GM21515 (cell line): ENCODE data around the gene LEPR.
"Not testable (repeated sequence)": the region's sequence is repeated elsewhere in the genome, so short reads cannot be mapped to it uniquely, and the experiment has no call there.

Source experiments
- ATAC-seq: cut with Tn5 transposase; IDR thresholded peaks from one replicate; pipeline ENCODE4 v1.9.1; 2021; ENCODE audit not compliant: unreplicated experiment

Gene LEPR

GRCh38 chr1:65434255-65434654 lies 13.8 kb downstream of the LEPR start:
- no peak for ATAC-seq

- no peak for ATAC-seq
Measured at GRCh38 chr1:65434760-65435159, 14.3 kb downstream of the LEPR start.

- ATAC-seq = no peak
Measured at GRCh38 chr1:65435987-65436386, 15.5 kb downstream of the LEPR start.

GRCh38 chr1:65437616-65438015 lies 17.1 kb downstream of the LEPR start:
- ATAC-seq = no peak

- no peak for ATAC-seq
Measured at GRCh38 chr1:65440322-65440900, 19.9 kb downstream of the LEPR start.

- no peak for ATAC-seq
Measured at GRCh38 chr1:65440915-65441314, 20.4 kb downstream of the LEPR start.

GRCh38 chr1:65441464-65441863 lies 21.0 kb downstream of the LEPR start:
- ATAC-seq = no peak

- no peak for ATAC-seq
Measured at GRCh38 chr1:65442442-65442841, 22.0 kb downstream of the LEPR start.

GRCh38 chr1:65443647-65444046 lies 23.2 kb downstream of the LEPR start:
- no peak for ATAC-seq

GRCh38 chr1:65444128-65444640 lies 23.7 kb downstream of the LEPR start:
- ATAC-seq = no peak

GRCh38 chr1:65445837-65446236 lies 25.4 kb downstream of the LEPR start:
- ATAC-seq = no peak

GRCh38 chr1:65449214-65449823 lies 28.9 kb downstream of the LEPR start:
- no peak for ATAC-seq

GRCh38 chr1:65455678-65456077 lies 35.2 kb downstream of the LEPR start:
- not testable (repeated sequence) for ATAC-seq

GRCh38 chr1:65456481-65456880 lies 36.0 kb downstream of the LEPR start:
- no peak for ATAC-seq

GRCh38 chr1:65457868-65458267 lies 37.4 kb downstream of the LEPR start:
- ATAC-seq = no peak

GRCh38 chr1:65458730-65459396 lies 38.4 kb downstream of the LEPR start:
- no peak for ATAC-seq

GRCh38 chr1:65459397-65459768 lies 38.9 kb downstream of the LEPR start:
- no peak for ATAC-seq

GRCh38 chr1:65465837-65466236 lies 45.4 kb downstream of the LEPR start:
- not testable (repeated sequence) for ATAC-seq

- no peak for ATAC-seq
Measured at GRCh38 chr1:65467536-65467935, 47.1 kb downstream of the LEPR start.

- no peak for ATAC-seq
Measured at GRCh38 chr1:65469126-65469888, 48.8 kb downstream of the LEPR start.

- no peak for ATAC-seq
Measured at GRCh38 chr1:65469889-65470340, 49.4 kb downstream of the LEPR start.
